HG02840 (cell line): Measurements from ENCODE around the gene OR5M8.

ENCODE experiments used
- ATAC-seq: cut with Tn5 transposase; IDR thresholded peaks from one replicate; pipeline ENCODE4 v1.9.1; 2021; ENCODE audit warnings: mild to moderate bottlenecking, moderate library complexity, moderate number of reproducible peaks; ENCODE audit not compliant: unreplicated experiment, low FRiP score

The OR5M8 gene

DNA sequence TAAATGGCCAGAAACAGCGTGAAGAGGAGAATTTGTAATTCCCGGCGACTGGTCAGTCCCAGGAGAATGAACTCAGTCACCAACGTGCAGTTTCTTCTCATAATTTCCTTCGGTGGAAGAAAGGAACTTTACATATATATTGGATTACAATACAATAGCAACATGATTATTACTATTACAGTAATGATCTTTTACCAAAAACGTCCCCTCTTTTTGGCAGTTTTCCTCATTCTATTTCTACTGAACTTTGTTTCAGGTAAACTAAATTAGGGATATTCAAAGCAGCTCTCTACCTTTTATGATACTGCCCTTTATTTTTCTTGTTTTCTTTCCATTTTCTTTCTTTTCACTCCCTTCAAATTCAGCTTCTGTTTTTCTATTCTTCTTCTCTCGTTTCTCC is at the start of gene OR5M8:
TSS of gene OR5M8 (minus strand) at position 101 of the 400 bp plus-strand sequence. CDS start at position 101, 0 bp downstream.
- ATAC-seq, result no peak

DNA sequence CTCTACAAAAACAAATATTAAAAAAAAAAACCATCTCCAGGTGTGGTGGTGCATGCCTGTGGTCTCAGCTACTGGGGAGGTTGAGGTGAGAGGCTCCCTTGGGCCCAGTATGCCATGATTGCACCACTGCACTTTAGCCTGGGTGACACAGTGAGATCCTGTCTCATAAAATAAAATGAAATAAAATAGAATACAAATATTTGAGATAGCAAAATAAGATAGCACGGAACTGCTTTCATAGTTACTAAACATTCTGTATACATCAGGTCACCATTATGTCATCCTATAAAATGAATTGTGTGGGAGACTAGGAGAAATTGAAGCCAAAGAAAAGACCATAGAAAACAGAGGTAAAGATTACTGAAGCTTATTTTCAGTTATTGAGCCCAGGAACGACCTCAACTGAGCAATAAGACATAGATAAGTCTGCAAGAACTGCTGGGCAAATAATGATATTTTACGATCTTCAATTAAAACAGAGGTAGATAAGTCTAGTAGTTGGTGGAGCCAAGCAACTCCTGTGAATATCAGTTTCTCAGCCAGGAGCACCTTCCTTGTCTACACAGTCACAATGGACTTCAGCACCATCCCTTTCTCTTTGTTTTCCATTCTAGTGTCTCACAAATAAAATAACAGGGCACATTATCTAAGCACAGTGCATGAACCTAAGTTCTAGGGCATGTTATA is 42.0 kb upstream of the OR5M8 start:
- no peak for ATAC-seq

DNA sequence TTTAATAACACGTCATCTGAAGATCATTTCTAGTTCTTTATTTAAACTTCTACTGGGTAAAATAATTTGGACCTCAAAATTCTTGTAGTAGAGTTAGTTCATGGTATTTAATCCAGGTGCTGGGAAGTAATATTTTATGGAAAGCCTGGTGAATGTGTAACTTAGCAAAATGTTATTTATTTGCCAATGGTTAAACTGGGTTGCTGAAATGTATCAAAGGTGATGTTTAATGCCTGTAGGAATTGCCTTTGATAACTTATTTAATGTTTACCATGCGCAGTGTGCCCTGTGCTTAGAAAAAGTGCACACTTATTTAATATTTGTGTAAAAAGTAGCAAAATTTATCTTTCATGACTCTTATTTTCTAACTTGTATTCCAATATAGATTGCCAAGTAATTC is 40.7 kb upstream of the OR5M8 start:
- ATAC-seq, result no peak

DNA sequence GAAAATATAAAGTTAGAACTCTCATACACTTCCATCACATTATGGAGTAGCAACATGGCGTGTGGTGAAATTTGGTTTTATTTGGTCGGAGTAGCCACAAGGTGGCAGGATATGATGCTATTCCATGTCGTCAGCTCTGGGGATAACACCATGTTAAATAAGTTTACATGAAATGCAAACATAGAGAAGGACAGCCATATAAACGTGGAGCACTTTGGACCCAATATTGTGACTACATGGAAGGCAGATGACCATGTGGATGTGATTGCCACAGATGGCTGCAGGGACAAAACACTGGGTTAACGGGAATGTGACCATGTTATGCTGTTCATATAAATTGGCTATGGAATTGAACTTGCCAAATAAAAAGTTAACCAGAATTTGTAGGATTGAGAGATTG is 30.8 kb upstream of the OR5M8 start:
- ATAC-seq, result no peak

DNA sequence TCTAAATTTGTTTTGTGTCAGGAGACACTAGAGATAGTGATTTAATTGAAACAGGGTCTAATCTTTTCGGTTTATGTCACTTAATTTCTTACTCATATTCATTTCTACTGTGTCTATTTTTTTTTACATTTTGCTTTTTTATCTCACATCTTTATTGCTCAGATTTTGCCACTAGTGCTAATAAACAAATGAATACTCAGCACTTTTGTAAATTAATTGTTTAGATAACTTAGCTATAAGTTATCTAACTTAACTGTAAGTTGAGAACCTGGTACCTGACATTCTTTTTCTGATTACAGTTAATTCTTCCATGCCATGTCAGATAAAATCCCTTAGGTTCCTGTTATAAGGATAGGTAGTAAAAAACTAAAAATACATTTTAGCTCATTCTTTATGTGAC is 22.1 kb upstream of the OR5M8 start:
- ATAC-seq, result no peak

DNA sequence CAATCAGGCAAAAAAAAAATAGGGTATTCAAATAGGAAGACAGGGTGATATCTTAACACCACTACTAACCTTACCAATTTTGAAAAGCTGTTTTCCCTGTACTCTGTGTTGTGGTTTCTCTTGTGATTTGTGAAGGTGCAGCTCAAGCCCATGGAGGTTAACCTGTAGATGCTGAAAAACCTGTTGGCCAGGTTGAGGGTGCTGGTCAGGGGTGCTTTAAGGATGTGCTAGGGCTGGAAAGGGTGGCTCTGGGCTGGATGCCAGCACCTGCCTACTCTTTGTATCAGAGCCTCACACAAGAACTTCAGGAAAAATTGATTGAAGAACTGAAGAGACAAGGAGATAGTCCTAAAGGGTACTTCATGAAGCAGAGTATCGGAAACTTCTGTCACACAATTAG is 18.3 kb upstream of the OR5M8 start:
- ATAC-seq, result no peak

DNA sequence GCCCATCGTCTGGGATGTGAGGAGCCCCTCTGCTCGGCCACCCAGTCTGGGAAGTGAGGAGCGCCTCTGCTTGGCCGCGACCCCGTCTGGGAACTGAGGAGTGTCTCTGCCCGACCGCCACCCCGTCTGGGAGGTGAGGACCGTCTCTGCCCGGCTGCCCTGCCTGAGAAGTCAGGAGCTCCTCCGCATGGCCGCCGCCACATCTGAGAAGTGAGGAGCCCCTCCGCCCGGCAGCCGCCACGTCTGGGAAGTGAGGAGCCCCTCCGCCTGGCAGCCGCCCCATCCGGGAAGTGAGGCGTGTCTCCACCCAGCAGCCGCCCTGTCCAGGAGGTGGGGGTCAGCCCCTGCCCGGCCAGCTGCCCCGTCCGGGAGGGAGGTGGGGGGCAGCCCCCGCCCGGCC is 5.8 kb upstream of the OR5M8 start:
- ATAC-seq, result no peak

DNA sequence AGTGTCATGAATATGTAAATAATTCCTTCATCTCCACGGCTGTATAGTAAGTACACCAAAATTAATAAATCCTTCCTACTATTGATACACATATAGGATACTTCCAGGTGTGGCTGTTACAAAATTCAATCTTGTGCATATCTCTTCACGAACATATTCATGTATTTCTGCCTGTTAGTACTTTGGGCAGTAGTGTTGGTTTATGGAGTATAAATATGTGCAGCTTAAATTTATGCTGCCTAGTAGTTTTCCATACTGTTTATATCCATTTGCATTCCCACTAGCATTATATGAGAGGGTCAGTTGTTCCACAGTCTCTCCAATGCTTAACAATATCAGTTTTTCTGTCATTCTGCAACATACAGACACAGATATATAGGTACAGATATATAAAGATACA is 3.9 kb upstream of the OR5M8 start:
- no peak for ATAC-seq

DNA sequence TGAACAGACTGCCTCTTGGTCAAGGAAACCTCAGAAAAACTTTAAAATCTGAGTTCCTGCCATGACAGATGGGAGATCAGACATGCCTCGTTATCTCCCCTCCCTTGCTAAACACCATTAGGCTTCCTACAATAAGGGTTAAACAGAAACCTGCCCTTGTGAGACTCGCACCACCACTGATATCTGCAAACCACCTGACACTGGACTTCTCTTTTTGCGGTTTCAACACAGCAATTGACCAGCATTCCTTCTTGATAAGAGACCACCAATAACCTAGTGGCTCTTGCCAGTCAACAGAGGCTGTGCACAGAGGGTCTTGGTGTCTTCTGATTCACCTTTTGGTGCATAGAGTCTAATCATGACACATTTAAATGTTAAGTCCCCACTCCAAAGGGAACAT is 4.4 kb downstream of the OR5M8 start:
- no peak for ATAC-seq

DNA sequence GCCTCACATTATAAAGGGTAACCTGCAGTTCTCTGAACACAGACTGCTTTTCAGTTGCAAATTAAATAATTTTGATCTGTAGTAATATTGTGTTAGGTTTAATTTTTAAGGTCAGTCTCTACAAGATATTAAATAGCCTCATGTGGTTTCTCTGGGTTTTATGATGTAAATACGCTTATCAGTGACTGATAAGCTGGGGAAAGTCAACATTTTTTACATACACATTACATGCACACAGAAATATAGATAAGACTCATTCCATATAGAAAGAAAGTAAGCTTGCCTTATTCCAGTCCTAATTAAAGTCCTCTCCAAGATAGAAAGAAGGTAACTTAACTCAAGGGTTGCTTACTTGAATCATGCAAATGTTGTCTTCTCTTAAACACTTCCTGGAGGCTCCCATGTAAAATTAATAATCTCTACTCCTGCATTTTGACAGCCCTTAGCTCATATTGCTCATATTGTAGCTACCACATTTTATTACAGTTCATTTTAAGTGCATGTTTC is 16.4 kb downstream of the OR5M8 start:
- no peak for ATAC-seq

DNA sequence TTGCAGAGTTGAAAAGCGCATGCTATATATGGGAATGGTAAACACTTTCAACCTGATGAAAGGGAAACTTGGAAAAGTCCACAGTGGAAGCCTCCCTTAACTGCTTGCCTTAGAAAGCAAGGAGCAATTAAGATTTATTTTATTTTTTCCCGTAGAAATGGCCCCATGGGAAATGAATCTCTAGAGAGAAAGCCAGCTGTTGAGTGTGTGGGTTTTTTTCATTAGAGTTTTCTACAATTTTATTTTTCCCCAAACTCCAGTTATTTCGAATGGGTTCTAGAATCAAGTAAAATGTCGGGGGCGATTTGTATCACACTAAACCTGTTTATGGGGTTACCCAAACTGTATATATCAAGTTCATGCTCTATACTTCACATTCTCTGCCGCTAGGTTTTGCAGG is 17.9 kb downstream of the OR5M8 start, which contains the start of gene OR5M3:
TSS of gene OR5M3 (minus strand) at position 101 of the 400 bp plus-strand sequence. CDS start 2,855 bp downstream, outside the sequence.
- ATAC-seq, result no peak

DNA sequence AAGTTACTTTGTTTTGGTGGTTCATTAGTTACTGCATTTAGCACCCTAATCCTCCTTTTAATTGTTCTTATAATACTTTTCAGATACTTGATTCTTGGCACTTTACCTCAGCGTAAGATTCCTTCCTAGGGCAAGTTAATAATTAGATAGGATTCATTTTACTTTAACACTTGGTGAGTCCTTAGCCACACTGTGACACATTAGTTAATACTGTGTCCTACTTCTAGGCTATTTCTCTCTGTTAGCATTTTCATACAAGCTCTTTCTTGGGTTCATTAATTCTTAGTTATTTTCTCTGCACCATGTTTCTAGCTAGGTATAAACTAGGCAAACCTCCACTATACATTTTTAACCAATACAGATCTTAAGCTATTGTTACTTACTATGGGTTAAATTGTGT is 34.1 kb downstream of the OR5M8 start:
- ATAC-seq, result no peak

DNA sequence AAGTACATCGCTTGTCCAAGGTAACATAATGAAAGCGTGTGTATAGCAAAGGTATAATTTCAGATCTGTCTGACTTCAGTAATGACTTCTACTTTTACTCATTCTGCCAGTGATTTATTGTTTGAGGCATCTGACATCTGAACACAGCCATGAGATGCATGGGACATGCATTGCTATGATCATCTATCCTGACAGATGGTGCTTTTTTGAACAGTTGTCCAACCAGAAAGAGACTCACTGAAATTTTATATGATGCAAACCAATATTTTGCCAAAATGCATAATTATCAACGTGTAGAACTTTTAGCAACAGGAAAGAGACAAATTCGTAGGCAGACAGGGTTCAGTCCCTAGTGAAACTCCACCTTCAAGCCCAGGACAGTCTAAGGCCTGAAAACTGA is 37.6 kb downstream of the OR5M8 start:
- ATAC-seq, result no peak
